Activated B cell treated with CpG ODN at 0.5 μM for 24 hours (primary cell): ENCODE measurements around the gene VWA1. TPM values are rescaled to one million over a fixed set of nuclear protein-coding genes. Genes with fewer than 3 reads are reported as not detected.
"Not testable (repeated sequence)": the region's sequence is repeated elsewhere in the genome, so short reads cannot be mapped to it uniquely, and the experiment has no call there.

Experiments
- ATAC-seq: fragments of 200-7000 bp; cut with Tn5 transposase; one replicate; pipeline ENCODE4 v1.10.0; 2021; ENCODE audit warnings: low read depth, mild to moderate bottlenecking, moderate library complexity
- CTCF ChIA-PET: fragments of 350-600 bp; sonication (Branson Sonifier 250); formaldehyde crosslinking; loops from one replicate; lab custom pipeline; 2021; ENCODE audit warnings: antibody characterized with exemption; lab: Charles Lee
- POLR2A ChIA-PET: fragments of 350-600 bp; sonication (Branson Sonifier 250); formaldehyde crosslinking; loops from one replicate; lab custom pipeline; 2021; ENCODE audit warnings: antibody characterized with exemption; lab: Charles Lee
- DNase-seq: peaks from one replicate; pipeline ENCODE4 v3.0.0; 2022
- H3K27ac Mint-ChIP-seq: one replicate; pipeline ENCODE4 v1.8.0; 2020; ENCODE audit warnings: mixed read lengths
- H3K27me3 Mint-ChIP-seq: one replicate; pipeline ENCODE4 v1.8.0; 2021; ENCODE audit warnings: mixed read lengths
- H3K36me3 Mint-ChIP-seq: one replicate; pipeline ENCODE4 v1.8.0; 2021; ENCODE audit warnings: low read depth, mixed read lengths
- H3K4me1 Mint-ChIP-seq: one replicate; pipeline ENCODE4 v1.8.0; 2021; ENCODE audit warnings: mixed read lengths
- H3K4me3 Mint-ChIP-seq: one replicate; pipeline ENCODE4 v1.8.0; 2020; ENCODE audit warnings: mild to moderate bottlenecking, mixed read lengths
- H3K9me3 Mint-ChIP-seq: one replicate; pipeline ENCODE4 v1.8.0; 2020; ENCODE audit warnings: mixed read lengths
- intact Hi-C: fragments of 100-400 bp; cut with micrococcal nuclease; formaldehyde crosslinking; loops from one replicate; pipeline ENCODE4 v1.15.1; 2024
- total RNA-seq: library from RNA; stranded (reverse); gene quantifications from 2 replicates; pipeline ENCODE4 v1.2.3, GENCODE V29; 2022
- TF ChIP-seq, protein P1 (sequence below): fragments of 200-600 bp; IDR thresholded peaks from one replicate; pipeline ENCODE4 v1.8.0; 2022; ENCODE audit warnings: antibody characterized with exemption, mild to moderate bottlenecking

VWA1 gene
- total RNA-seq, 1 donor from 2014 or later: not detected

DNA sequence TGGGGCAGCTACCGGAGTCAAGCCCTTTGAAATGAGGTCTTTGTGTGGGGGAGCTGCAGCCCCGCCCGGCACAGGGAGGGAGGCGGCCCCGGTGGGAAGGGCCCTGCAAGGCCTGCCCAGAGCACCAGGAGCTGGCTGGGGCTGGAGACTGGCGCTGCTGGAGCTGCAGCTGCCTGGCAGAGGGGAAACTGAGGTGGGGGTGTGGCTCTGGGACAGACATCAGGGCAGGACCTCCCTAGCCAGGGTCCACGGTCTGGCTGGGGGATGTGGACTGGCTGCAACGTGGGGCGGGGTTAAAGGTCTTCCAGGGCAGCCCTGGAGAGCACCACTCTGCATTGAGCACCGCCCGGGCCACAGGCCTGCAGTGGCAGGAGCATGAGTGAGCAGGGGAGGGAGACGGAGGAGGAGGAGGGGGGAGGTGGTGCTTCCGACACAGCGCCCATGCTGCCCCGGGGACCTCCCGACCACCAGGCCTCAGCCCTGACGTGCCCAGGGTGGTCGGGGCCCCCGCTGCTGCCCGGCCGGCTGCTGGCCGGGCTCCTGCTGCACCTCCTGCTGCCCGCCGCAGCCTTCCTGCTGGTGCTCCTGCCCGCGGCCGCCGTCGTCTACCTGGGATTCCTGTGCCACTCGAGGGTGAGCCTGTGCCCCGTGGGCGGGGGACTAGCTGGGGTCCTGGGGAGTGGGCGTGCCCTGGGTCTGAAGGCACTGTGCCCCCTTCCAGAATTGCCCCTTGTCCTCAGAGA is 9.6 kb upstream of the VWA1 start:
- ATAC-seq: no peak
- H3K27ac Mint-ChIP-seq: no peak overlapping the region
- POLR2A ChIA-PET: interaction anchor here (0.6 kb wide), 1 partner anchor 86 kb away, joined by 3 read pairs; no protein-coding TSS in a partner anchor
- TF ChIP-seq, protein P1, sequence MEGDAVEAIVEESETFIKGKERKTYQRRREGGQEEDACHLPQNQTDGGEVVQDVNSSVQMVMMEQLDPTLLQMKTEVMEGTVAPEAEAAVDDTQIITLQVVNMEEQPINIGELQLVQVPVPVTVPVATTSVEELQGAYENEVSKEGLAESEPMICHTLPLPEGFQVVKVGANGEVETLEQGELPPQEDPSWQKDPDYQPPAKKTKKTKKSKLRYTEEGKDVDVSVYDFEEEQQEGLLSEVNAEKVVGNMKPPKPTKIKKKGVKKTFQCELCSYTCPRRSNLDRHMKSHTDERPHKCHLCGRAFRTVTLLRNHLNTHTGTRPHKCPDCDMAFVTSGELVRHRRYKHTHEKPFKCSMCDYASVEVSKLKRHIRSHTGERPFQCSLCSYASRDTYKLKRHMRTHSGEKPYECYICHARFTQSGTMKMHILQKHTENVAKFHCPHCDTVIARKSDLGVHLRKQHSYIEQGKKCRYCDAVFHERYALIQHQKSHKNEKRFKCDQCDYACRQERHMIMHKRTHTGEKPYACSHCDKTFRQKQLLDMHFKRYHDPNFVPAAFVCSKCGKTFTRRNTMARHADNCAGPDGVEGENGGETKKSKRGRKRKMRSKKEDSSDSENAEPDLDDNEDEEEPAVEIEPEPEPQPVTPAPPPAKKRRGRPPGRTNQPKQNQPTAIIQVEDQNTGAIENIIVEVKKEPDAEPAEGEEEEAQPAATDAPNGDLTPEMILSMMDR: no peak
- peaks cover 22% of the 10 kb centered on the region for H3K27me3 Mint-ChIP-seq
- no peaks in the 10 kb centered on the region for H3K9me3 Mint-ChIP-seq
- no peak overlapping the region for H3K4me3 Mint-ChIP-seq
- H3K4me1 Mint-ChIP-seq: no peaks in the 10 kb centered on the region
- intact Hi-C loops: no loop called here
- H3K36me3 Mint-ChIP-seq: no peaks in the 10 kb centered on the region
- no peak for DNase-seq
- CTCF ChIA-PET: no interaction called here

DNA sequence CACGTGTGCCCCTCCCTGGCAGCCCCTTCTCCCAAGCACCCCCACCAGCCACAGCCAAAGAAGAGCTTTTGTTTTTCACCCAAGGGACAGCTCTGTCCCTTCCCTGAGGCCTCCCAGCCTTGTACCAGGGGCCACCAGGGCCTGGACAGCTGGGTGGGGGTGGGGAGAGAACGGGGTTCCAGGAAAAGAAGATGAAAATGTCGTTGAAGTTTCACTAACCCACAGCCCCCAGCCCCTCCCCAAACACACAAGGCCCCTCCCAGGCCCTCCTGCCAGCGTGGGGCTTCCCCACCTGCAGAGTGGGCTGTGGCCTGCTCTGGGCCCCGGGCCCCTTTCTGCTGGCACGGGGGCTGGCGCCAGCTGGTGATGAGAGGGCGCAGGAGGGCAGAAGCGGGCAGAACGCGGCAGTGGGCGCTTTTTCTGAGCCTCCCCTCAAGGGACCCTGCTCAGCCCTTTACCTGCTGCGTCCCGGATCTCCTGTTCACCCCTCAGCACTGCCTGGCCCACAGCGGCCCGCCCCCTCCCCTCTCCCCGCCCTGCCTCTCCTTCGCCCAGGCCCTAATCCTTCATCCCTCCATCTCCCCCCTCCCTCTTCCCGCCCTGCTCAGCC is 8.9 kb upstream of the VWA1 start:
- POLR2A ChIA-PET: interaction anchor here (0.6 kb wide), 1 partner anchor 87 kb away, joined by 3 read pairs; no protein-coding TSS in a partner anchor
- intact Hi-C loops: no loop called here
- no peaks in the 10 kb centered on the region for H3K9me3 Mint-ChIP-seq
- H3K27me3 Mint-ChIP-seq: peaks cover 22% of the 10 kb centered on the region
- H3K36me3 Mint-ChIP-seq: no peaks in the 10 kb centered on the region
- DNase-seq (no peak), ATAC-seq (no peak)
- H3K27ac Mint-ChIP-seq: no peak overlapping the region
- TF ChIP-seq, protein P1: no peak
- H3K4me3 Mint-ChIP-seq: no peak overlapping the region
- H3K4me1 Mint-ChIP-seq: no peaks in the 10 kb centered on the region
- CTCF ChIA-PET: no interaction called here

DNA sequence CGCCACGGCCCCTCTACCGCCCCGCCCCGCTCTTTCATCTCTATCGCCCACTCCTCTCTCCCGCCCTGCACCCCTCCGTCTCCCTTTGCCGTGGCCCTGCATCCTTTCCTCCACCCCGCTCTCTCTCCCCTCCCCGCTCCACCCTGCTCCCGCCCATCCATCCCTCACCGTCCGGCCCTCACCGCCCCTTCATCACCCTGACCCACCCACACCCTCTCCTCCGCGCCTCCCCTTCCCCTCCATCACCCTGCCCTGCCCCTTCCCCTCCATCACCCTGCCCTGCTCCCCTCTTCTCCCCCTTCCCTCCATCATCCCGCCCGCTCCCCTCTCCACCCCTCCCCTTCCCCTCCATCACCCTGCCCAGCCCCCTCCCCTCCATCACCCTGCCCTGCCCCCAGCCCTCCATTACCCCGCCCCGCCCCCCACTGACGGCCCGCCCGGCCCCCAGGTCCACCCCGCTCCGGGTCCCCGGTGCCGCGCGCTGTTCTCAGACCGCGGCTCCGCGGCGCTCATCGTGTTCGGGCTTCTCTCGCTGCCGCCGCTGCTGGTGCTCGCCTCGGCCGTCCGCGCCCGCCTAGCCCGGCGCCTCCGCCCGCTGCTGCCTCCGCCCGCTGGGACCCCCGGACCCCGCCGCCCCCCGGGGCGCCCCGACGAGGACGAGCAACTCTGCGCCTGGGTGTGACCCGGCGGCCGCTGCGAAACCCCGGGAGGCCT is 8.2 kb upstream of the VWA1 start:
- CTCF ChIA-PET: no interaction called here

DNA sequence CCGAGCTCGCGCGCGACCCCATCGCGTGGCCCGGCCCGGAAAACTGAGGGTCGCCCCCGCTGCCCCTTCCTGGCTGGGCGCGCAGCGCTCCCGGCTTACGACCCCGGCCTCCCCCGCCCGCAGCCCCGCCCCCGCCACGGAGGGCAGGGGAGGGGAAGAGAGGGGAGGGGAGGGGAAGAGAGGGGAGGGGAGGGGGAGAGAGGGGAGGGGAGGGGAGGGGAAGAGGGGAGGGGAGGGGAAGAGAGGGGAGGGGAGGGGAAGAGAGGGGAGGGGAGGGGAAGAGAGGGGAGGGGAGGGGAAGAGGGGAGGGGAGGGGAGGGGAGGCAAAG is 7.7 kb upstream of the VWA1 start:
- DNase-seq (no peak), ATAC-seq (no peak)
- TF ChIP-seq, protein P1: no peak
- H3K27ac Mint-ChIP-seq: no peak overlapping the region
- H3K4me1 Mint-ChIP-seq: no peaks in the 10 kb centered on the region
- no peak overlapping the region for H3K4me3 Mint-ChIP-seq
- POLR2A ChIA-PET: no interaction called here
- peaks cover 19% of the 10 kb centered on the region for H3K27me3 Mint-ChIP-seq
- no peaks in the 10 kb centered on the region for H3K36me3 Mint-ChIP-seq
- CTCF ChIA-PET: no interaction called here
- intact Hi-C loops: no loop called here
- no peaks in the 10 kb centered on the region for H3K9me3 Mint-ChIP-seq

More for the DNA sequence above, 8.2 kb upstream of the VWA1 start:
- no peaks in the 10 kb centered on the region for H3K9me3 Mint-ChIP-seq
- no peaks in the 10 kb centered on the region for H3K4me1 Mint-ChIP-seq
- ATAC-seq (no peak), DNase-seq (no peak)
- TF ChIP-seq, protein P1: no peak
- POLR2A ChIA-PET: no interaction called here
- no peak overlapping the region for H3K4me3 Mint-ChIP-seq
- peaks cover 20% of the 10 kb centered on the region for H3K27me3 Mint-ChIP-seq
- no peak overlapping the region for H3K27ac Mint-ChIP-seq
- intact Hi-C loops: no loop called here
- no peaks in the 10 kb centered on the region for H3K36me3 Mint-ChIP-seq

DNA sequence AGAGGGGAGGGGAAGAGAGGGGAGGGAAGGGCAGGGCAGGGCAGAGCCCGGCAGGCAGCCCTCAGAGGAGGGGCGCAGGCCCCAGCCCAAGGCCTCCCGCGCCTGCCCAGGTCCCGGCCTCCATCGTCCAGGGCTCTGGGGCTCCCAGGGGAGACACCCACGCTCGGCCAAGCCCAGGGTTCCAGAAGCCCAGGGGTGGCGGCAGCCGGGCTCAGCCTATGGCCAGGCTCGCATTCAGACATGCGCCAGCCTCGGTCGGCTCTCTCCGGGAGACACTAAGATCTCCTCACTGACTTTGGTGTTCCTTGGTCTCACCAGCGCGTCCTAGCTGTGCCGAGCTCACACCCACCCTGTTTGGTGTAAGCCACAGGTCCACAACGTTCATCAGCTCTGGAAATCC is 7.3 kb upstream of the VWA1 start:
- intact Hi-C loops: no loop called here
- TF ChIP-seq, protein P1: no peak
- no peaks in the 10 kb centered on the region for H3K4me1 Mint-ChIP-seq
- ATAC-seq (no peak), DNase-seq (no peak)
- no peak overlapping the region for H3K4me3 Mint-ChIP-seq
- no peak overlapping the region for H3K27ac Mint-ChIP-seq
- H3K9me3 Mint-ChIP-seq: no peaks in the 10 kb centered on the region
- peaks cover 16% of the 10 kb centered on the region for H3K27me3 Mint-ChIP-seq
- ChIA-PET POLR2A (no interaction called here), CTCF (no interaction called here)
- no peaks in the 10 kb centered on the region for H3K36me3 Mint-ChIP-seq

DNA sequence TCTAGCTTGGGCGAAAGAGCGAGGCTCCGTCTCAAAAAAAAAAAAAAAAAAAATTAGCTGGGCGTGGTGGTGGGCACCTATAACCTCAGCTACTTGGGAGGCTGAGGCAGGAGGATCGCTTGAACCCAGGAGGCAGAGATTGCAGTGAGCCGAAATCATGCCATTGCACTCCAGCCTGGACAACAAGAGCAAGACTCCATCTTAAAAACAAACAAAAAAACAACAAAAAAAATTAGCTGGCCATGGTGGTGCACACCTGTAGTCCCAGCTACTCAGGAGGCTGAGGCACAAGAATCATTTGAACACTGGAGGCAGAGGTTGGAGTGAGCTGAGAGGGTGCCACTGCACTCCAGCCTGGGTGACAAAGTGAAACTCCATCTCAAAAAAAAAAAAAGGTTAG is 6.5 kb upstream of the VWA1 start:
- H3K9me3 Mint-ChIP-seq, intact Hi-C loops, DNase-seq, H3K4me1 Mint-ChIP-seq, H3K27ac Mint-ChIP-seq, CTCF ChIA-PET, ATAC-seq, H3K36me3 Mint-ChIP-seq, H3K4me3 Mint-ChIP-seq: not testable (repeated sequence)
- peaks cover 15% of the 10 kb centered on the region for H3K27me3 Mint-ChIP-seq
- POLR2A ChIA-PET: interaction anchor here (0.6 to 1.1 kb wide), 2 partner anchors 9 to 76 kb away, joined by 3 to 6 read pairs; no protein-coding TSS in a partner anchor
